Muscle layer of duodenum (tissue), 2 donors: Measurements from ENCODE around the gene SLC9A5.

Experiments
- H3K27ac ChIP-seq: one replicate; pipeline ENCODE4 v1.7.0; 2013; ENCODE audit warnings: mild to moderate bottlenecking, low read length
- H3K27me3 ChIP-seq: one replicate; pipeline ENCODE4 v1.7.0; 2013; ENCODE audit warnings: low read depth, mild to moderate bottlenecking, control low read depth, low read length
- H3K36me3 ChIP-seq, 2 donors: one replicate each; pipeline ENCODE4 v1.7.0; 2013; ENCODE audit warnings: low read length in 2 of 2, control low read depth in 1 of 2, mild to moderate bottlenecking in 1 of 2; ENCODE audit not compliant: insufficient read depth in 2 of 2, control insufficient read depth in 1 of 2
- H3K4me1 ChIP-seq, 2 donors: one replicate each; pipeline ENCODE4 v1.7.0; 2013; ENCODE audit warnings: low read length in 2 of 2, mild to moderate bottlenecking in 2 of 2, control low read depth in 1 of 2, moderate library complexity in 1 of 2; ENCODE audit not compliant: insufficient read depth in 2 of 2, control insufficient read depth in 1 of 2
- H3K4me3 ChIP-seq, 2 donors: one replicate each; pipeline ENCODE4 v1.7.0; 2013; ENCODE audit warnings: low read length in 2 of 2, low read depth in 1 of 2, mild to moderate bottlenecking in 1 of 2
- H3K9me3 ChIP-seq, 2 donors: one replicate each; pipeline ENCODE4 v1.7.0; 2013; ENCODE audit warnings: low read length in 2 of 2, control low read depth in 1 of 2, mild to moderate bottlenecking in 1 of 2; ENCODE audit not compliant: control insufficient read depth in 1 of 2
- donor health status: healthy.

Gene SLC9A5

GRCh38 chr16:67311607-67312488 lies 63.1 kb downstream of the SLC9A5 start:
- H3K9me3 ChIP-seq, result no peaks in the 10 kb centered on the region
- no peak overlapping the region for H3K4me3 ChIP-seq
- H3K27ac ChIP-seq, result peak overlapping the region; percentile 10
- no peaks in the 10 kb centered on the region for H3K36me3 ChIP-seq
- H3K4me1 ChIP-seq, result peaks cover 0 to 4% of the 10 kb centered on the region in 2 donors
- H3K27me3 ChIP-seq, result no peaks in the 10 kb centered on the region

GRCh38 chr16:67312719-67313118 lies 63.9 kb downstream of the SLC9A5 start:
- H3K27me3 ChIP-seq, result no peaks in the 10 kb centered on the region
- peaks cover 0 to 4% of the 10 kb centered on the region in 2 donors for H3K4me1 ChIP-seq
- no peak overlapping the region for H3K4me3 ChIP-seq
- no peaks in the 10 kb centered on the region for H3K36me3 ChIP-seq
- H3K9me3 ChIP-seq, result no peaks in the 10 kb centered on the region
- peak overlapping the region; percentile 10 for H3K27ac ChIP-seq

GRCh38 chr16:67317853-67318252 lies 69.1 kb downstream of the SLC9A5 start:
- Histone ChIP-seq H3K27me3 (peaks cover 4% of the 10 kb centered on the region), H3K4me3 (no peak overlapping the region), H3K4me1 (no peaks in the 10 kb centered on the region), H3K27ac (no peak overlapping the region), H3K9me3 (no peaks in the 10 kb centered on the region), H3K36me3 (no peaks in the 10 kb centered on the region)
